ENCODE data around the gene ALKBH3.

- TF ChIP-seq, protein P1, sequence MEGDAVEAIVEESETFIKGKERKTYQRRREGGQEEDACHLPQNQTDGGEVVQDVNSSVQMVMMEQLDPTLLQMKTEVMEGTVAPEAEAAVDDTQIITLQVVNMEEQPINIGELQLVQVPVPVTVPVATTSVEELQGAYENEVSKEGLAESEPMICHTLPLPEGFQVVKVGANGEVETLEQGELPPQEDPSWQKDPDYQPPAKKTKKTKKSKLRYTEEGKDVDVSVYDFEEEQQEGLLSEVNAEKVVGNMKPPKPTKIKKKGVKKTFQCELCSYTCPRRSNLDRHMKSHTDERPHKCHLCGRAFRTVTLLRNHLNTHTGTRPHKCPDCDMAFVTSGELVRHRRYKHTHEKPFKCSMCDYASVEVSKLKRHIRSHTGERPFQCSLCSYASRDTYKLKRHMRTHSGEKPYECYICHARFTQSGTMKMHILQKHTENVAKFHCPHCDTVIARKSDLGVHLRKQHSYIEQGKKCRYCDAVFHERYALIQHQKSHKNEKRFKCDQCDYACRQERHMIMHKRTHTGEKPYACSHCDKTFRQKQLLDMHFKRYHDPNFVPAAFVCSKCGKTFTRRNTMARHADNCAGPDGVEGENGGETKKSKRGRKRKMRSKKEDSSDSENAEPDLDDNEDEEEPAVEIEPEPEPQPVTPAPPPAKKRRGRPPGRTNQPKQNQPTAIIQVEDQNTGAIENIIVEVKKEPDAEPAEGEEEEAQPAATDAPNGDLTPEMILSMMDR (IDR thresholded peaks at IDR 0.05), result no peak
- no peak for TF ChIP-seq POLR2A (IDR thresholded peaks at IDR 0.05)
These were observed 72.9 kb downstream of the ALKBH3 start for GRCh38 chr11:43953521-43953920.
